Neural crest cell (in vitro differentiated cells): Measurements from ENCODE around the gene WDR59. TPM values are rescaled to one million over a fixed set of nuclear protein-coding genes. Genes with fewer than 3 reads are reported as not detected.

ENCODE experiments used
- DNase-seq: peaks from one replicate; pipeline ENCODE4 v3.0.0; 2021; ENCODE audit warnings: low read depth, mixed read lengths, low spot score
- H3K27ac Mint-ChIP-seq: one replicate; pipeline ENCODE4 v1.8.0; 2021; ENCODE audit warnings: mild to moderate bottlenecking, mixed read lengths; ENCODE audit not compliant: unreplicated experiment
- H3K27me3 Mint-ChIP-seq: 2 replicates; pipeline ENCODE4 v1.8.0; 2021; ENCODE audit warnings: low read depth, mild to moderate bottlenecking, mixed read lengths
- H3K36me3 Mint-ChIP-seq: 2 replicates; pipeline ENCODE4 v1.8.0; 2021; ENCODE audit warnings: low read depth, mild to moderate bottlenecking, mixed read lengths
- H3K4me1 Mint-ChIP-seq: 2 replicates; pipeline ENCODE4 v1.8.0; 2021; ENCODE audit warnings: mixed read lengths
- H3K4me3 Mint-ChIP-seq: one replicate; pipeline ENCODE4 v1.8.0; 2021; ENCODE audit warnings: mild to moderate bottlenecking, mixed read lengths
- H3K9me3 Mint-ChIP-seq: 2 replicates; pipeline ENCODE4 v1.8.0; 2021; ENCODE audit warnings: mixed read lengths
- CTCF ChIP-seq: fragments of 200-600 bp; sonication (generic); conservative IDR thresholded peaks from 2 replicates; pipeline ENCODE4 v1.5.0; 2021; ENCODE audit warnings: antibody characterized with exemption, mild to moderate bottlenecking
- total RNA-seq: library from RNA; stranded (reverse); gene quantifications from 2 replicates; pipeline ENCODE4 v1.2.1, GENCODE V29; 2021

Gene WDR59
- total RNA-seq, 1 donor from 2014 or later = 85.3 TPM

GRCh38 chr16:75000481-75001081 lies 15.7 kb upstream of the WDR59 start:
- TF ChIP-seq CTCF = no peak
- Mint-ChIP-seq H3K27me3 (peaks cover 2% of the 10 kb centered on the region), H3K4me3 (peak overlapping the region; percentile 88), H3K36me3 (no peaks in the 10 kb centered on the region), H3K9me3 (no peaks in the 10 kb centered on the region), H3K4me1 (peaks cover 34% of the 10 kb centered on the region), H3K27ac (peak overlapping the region; percentile 65)
- DNase-seq = peak; percentile 12

GRCh38 chr16:74999609-75000480 lies 14.9 kb upstream of the WDR59 start:
- no peak for TF ChIP-seq CTCF
- Mint-ChIP-seq H3K4me1 (peaks cover 34% of the 10 kb centered on the region), H3K27ac (peak overlapping the region; percentile 84), H3K4me3 (peak overlapping the region; percentile 88), H3K9me3 (no peaks in the 10 kb centered on the region), H3K27me3 (peaks cover 2% of the 10 kb centered on the region), H3K36me3 (no peaks in the 10 kb centered on the region)
- peak; percentile 7 for DNase-seq

GRCh38 chr16:74999219-74999608 lies 14.3 kb upstream of the WDR59 start:
- Mint-ChIP-seq H3K4me1 (peaks cover 34% of the 10 kb centered on the region), H3K36me3 (no peaks in the 10 kb centered on the region), H3K4me3 (peak overlapping the region; percentile 82), H3K9me3 (no peaks in the 10 kb centered on the region), H3K27me3 (peaks cover 2% of the 10 kb centered on the region), H3K27ac (peak overlapping the region; percentile 65)
- no peak for TF ChIP-seq CTCF
- DNase-seq = peak; percentile 23

GRCh38 chr16:74998481-74999218 lies 13.7 kb upstream of the WDR59 start, which contains the start of gene ZNRF1:
ZNRF1 (plus strand) TSS chr16:74999024; CDS start chr16:74999672, 648 bp downstream.
- Mint-ChIP-seq H3K9me3 (no peaks in the 10 kb centered on the region), H3K27me3 (peaks cover 2% of the 10 kb centered on the region), H3K27ac (peak within 1 kb of the TSS; percentile 65), H3K4me1 (peaks cover 34% of the 10 kb centered on the region), H3K4me3 (peak within 1 kb of the TSS; percentile 91), H3K36me3 (no peaks in the 10 kb centered on the region)
- peak; percentile 77 for DNase-seq
- peak; percentile 80 for TF ChIP-seq CTCF

GRCh38 chr16:74997042-74997491 lies 12.1 kb upstream of the WDR59 start:
- Mint-ChIP-seq H3K36me3 (no peaks in the 10 kb centered on the region), H3K9me3 (no peaks in the 10 kb centered on the region), H3K4me1 (peaks cover 32% of the 10 kb centered on the region), H3K4me3 (peak overlapping the region; percentile 59), H3K27me3 (peaks cover 2% of the 10 kb centered on the region), H3K27ac (no peak overlapping the region)
- no peak for TF ChIP-seq CTCF
- no peak for DNase-seq
